Hematopoietic multipotent progenitor cell treated with erythropoietin and hydrocortisone succinate and interleukin-3 and kit ligand, for 8 days (in vitro differentiated cells): ENCODE results near the gene LCORL.
"Not testable (repeated sequence)": the region's sequence is repeated elsewhere in the genome, so short reads cannot be mapped to it uniquely, and the experiment has no call there.

ENCODE experiments used
- DNase-seq: peaks from one replicate; pipeline ENCODE4 v3.0.0-alpha.2; 2015

Gene LCORL

GRCh38 chr4:18014269-18014668, 7.3 kb downstream of the LCORL start:
- no peak for DNase-seq

- DNase-seq = no peak
These were observed 8.6 kb downstream of the LCORL start for GRCh38 chr4:18012807-18013462.

- DNase-seq = peak; percentile 54
These were observed 9.3 kb downstream of the LCORL start for GRCh38 chr4:18012134-18012806.

- DNase-seq = no peak
These were observed 13.9 kb downstream of the LCORL start for GRCh38 chr4:18007625-18008024.

- not testable (repeated sequence) for DNase-seq
These were observed 15.1 kb downstream of the LCORL start for GRCh38 chr4:18006432-18006831.

GRCh38 chr4:17997129-17997528, 24.4 kb downstream of the LCORL start:
- DNase-seq = no peak

- no peak for DNase-seq
These were observed 26.4 kb downstream of the LCORL start for GRCh38 chr4:17995165-17995564.

GRCh38 chr4:17985832-17986231, 35.7 kb downstream of the LCORL start:
- no peak for DNase-seq

- DNase-seq = no peak
These were observed 40.5 kb downstream of the LCORL start for GRCh38 chr4:17981063-17981462.

- DNase-seq = no peak
These were observed 52.8 kb downstream of the LCORL start for GRCh38 chr4:17968721-17969120.

GRCh38 chr4:17967078-17967477, 54.5 kb downstream of the LCORL start:
- no peak for DNase-seq

GRCh38 chr4:17966312-17966711, 55.2 kb downstream of the LCORL start:
- no peak for DNase-seq

- no peak for DNase-seq
These were observed 57.0 kb downstream of the LCORL start for GRCh38 chr4:17964576-17964975.

GRCh38 chr4:17962171-17962570, 59.4 kb downstream of the LCORL start:
- no peak for DNase-seq

- DNase-seq = no peak
These were observed 60.3 kb downstream of the LCORL start for GRCh38 chr4:17961249-17961648.

GRCh38 chr4:17958181-17958580, 63.4 kb downstream of the LCORL start:
- no peak for DNase-seq

GRCh38 chr4:17957688-17958087, 63.9 kb downstream of the LCORL start:
- no peak for DNase-seq

- no peak for DNase-seq
These were observed 65.3 kb downstream of the LCORL start for GRCh38 chr4:17956245-17956644.

GRCh38 chr4:17945303-17945702, 76.3 kb downstream of the LCORL start:
- no peak for DNase-seq

GRCh38 chr4:17941731-17942130, 79.8 kb downstream of the LCORL start:
- DNase-seq = no peak

GRCh38 chr4:17939054-17939453, 82.5 kb downstream of the LCORL start:
- peak; percentile 29 for DNase-seq

GRCh38 chr4:17934286-17934685, 87.3 kb downstream of the LCORL start:
- DNase-seq = peak; percentile 14

GRCh38 chr4:17933126-17933525, 88.4 kb downstream of the LCORL start:
- DNase-seq = no peak

GRCh38 chr4:17932041-17932440, 89.5 kb downstream of the LCORL start:
- no peak for DNase-seq

GRCh38 chr4:17930256-17930655, 91.3 kb downstream of the LCORL start:
- no peak for DNase-seq
